WTC11 (cell line): ENCODE data around the gene BACE2. TPM values are rescaled to one million over a fixed set of nuclear protein-coding genes. Genes with fewer than 3 reads are reported as not detected.
"Not testable (repeated sequence)": the region's sequence is repeated elsewhere in the genome, so short reads cannot be mapped to it uniquely, and the experiment has no call there.

Source experiments
- ATAC-seq: fragments of 200-7000 bp; cut with Tn5 transposase; 2 replicates; pipeline ENCODE4 v1.10.0; 2021; ENCODE audit warnings: mild to moderate bottlenecking, moderate library complexity
- CTCF ChIA-PET: fragments of 300-600 bp; sonication (Branson Sonifier 250); formaldehyde crosslinking; loops from one replicate; lab custom pipeline; 2021; ENCODE audit warnings: antibody characterized with exemption; lab: Charles Lee
- POLR2A ChIA-PET: fragments of 350-600 bp; sonication (Branson Sonifier 250); formaldehyde crosslinking; loops from one replicate; lab custom pipeline; 2021; ENCODE audit warnings: antibody characterized with exemption; lab: Charles Lee
- DNase-seq: peaks from one replicate; pipeline ENCODE4 v3.0.0; 2021; ENCODE audit warnings: low spot score
- H3K27ac Mint-ChIP-seq: 2 replicates; pipeline ENCODE4 v1.8.0; 2021; ENCODE audit warnings: mixed read lengths
- H3K27me3 Mint-ChIP-seq: 2 replicates; pipeline ENCODE4 v1.8.0; 2021; ENCODE audit warnings: low read depth, mild to moderate bottlenecking, moderate library complexity, mixed read lengths
- H3K36me3 Mint-ChIP-seq: 2 replicates; pipeline ENCODE4 v1.8.0; 2021; ENCODE audit warnings: mixed read lengths
- H3K4me1 Mint-ChIP-seq: 2 replicates; pipeline ENCODE4 v1.8.0; 2022; ENCODE audit warnings: mixed read lengths
- H3K4me3 Mint-ChIP-seq: 2 replicates; pipeline ENCODE4 v1.8.0; 2021; ENCODE audit warnings: mild to moderate bottlenecking, moderate library complexity, mixed read lengths
- H3K9me3 Mint-ChIP-seq: 2 replicates; pipeline ENCODE4 v1.8.0; 2021; ENCODE audit warnings: mixed read lengths
- ESRRA ChIP-seq: sonication (generic); formaldehyde crosslinking; IDR thresholded peaks from 2 replicates; pipeline ENCODE4 v1.8.1; 2022; ENCODE audit warnings: mild to moderate bottlenecking, missing genetic modification reagents, borderline replicate concordance
- GRHL2 ChIP-seq: fragments of 250-450 bp; sonication (Bioruptor Pico); IDR thresholded peaks from 2 replicates; pipeline ENCODE4 v1.8.0; 2022; ENCODE audit warnings: mild to moderate bottlenecking, moderate library complexity; ENCODE audit not compliant: insufficient replicate concordance, severe bottlenecking
- IRF2 ChIP-seq: sonication (generic); formaldehyde crosslinking; IDR thresholded peaks from 2 replicates; pipeline ENCODE4 v1.8.0; 2022; ENCODE audit warnings: low read depth, missing genetic modification reagents, borderline replicate concordance
- JAZF1 ChIP-seq: fragments of 250-450 bp; sonication (Bioruptor Pico); IDR thresholded peaks from 2 replicates; pipeline ENCODE4 v1.9.0; 2021; ENCODE audit warnings: moderate library complexity, mild to moderate bottlenecking, inconsistent platforms
- KAT7 ChIP-seq: sonication (generic); formaldehyde crosslinking; IDR thresholded peaks from 2 replicates; pipeline ENCODE4 v1.8.1; 2023; ENCODE audit warnings: missing genetic modification reagents, mild to moderate bottlenecking, borderline replicate concordance
- SMAD3 ChIP-seq: sonication (generic); formaldehyde crosslinking; IDR thresholded peaks from 2 replicates; pipeline ENCODE4 v1.8.0; 2022; ENCODE audit warnings: missing genetic modification reagents, mild to moderate bottlenecking, borderline replicate concordance
- SOX15 ChIP-seq: fragments of 250-450 bp; sonication (Bioruptor Pico); IDR thresholded peaks from 2 replicates; pipeline ENCODE4 v1.9.0; 2021; ENCODE audit warnings: mild to moderate bottlenecking
- SP1 ChIP-seq: sonication (generic); formaldehyde crosslinking; conservative IDR thresholded peaks from 2 replicates; pipeline ENCODE4 v1.8.1; 2022; ENCODE audit warnings: missing genetic modification reagents
- TCF7 ChIP-seq: sonication (generic); formaldehyde crosslinking; IDR thresholded peaks from 2 replicates; pipeline ENCODE4 v1.8.0; 2022; ENCODE audit warnings: mild to moderate bottlenecking, low read depth, missing genetic modification reagents, moderate library complexity
- TEAD4 ChIP-seq: sonication (generic); formaldehyde crosslinking; IDR thresholded peaks from 2 replicates; pipeline ENCODE4 v1.8.0; 2022; ENCODE audit warnings: mild to moderate bottlenecking, missing genetic modification reagents
- ZNF121 ChIP-seq: sonication (generic); formaldehyde crosslinking; IDR thresholded peaks from 2 replicates; pipeline ENCODE4 v1.8.0; 2023; ENCODE audit warnings: missing genetic modification reagents
- ZNF219 ChIP-seq: sonication (generic); formaldehyde crosslinking; IDR thresholded peaks from 2 replicates; pipeline ENCODE4 v1.8.0; 2023; ENCODE audit warnings: missing genetic modification reagents, mild to moderate bottlenecking, borderline replicate concordance
- ZNF232 ChIP-seq: sonication (generic); formaldehyde crosslinking; IDR thresholded peaks from 2 replicates; pipeline ENCODE4 v1.8.0; 2022; ENCODE audit warnings: mild to moderate bottlenecking, missing genetic modification reagents
- ZNF416 ChIP-seq: fragments of 250-450 bp; sonication (Bioruptor Pico); IDR thresholded peaks from 2 replicates; pipeline ENCODE4 v1.9.0; 2021; ENCODE audit warnings: mild to moderate bottlenecking, inconsistent platforms
- total RNA-seq: library from RNA; stranded (reverse); gene quantifications from 3 replicates; pipeline ENCODE4 v1.2.3, GENCODE V29; 2021
- TF ChIP-seq, protein P1 (sequence below): sonication (generic); formaldehyde crosslinking; IDR thresholded peaks from 2 replicates; pipeline ENCODE4 v1.8.0; 2022; ENCODE audit warnings: mild to moderate bottlenecking, missing genetic modification reagents
- TF ChIP-seq, protein P2 (sequence below): sonication (generic); formaldehyde crosslinking; conservative IDR thresholded peaks from 2 replicates; pipeline ENCODE4 v1.8.1; 2022; ENCODE audit warnings: mild to moderate bottlenecking, missing genetic modification reagents
- TF ChIP-seq, protein P3 (sequence below): fragments of 250-450 bp; sonication (Bioruptor Pico); IDR thresholded peaks from 2 replicates; pipeline ENCODE4 v1.9.0; 2021; ENCODE audit warnings: mild to moderate bottlenecking
- TF ChIP-seq, protein P4 (sequence below): sonication (generic); formaldehyde crosslinking; conservative IDR thresholded peaks from 2 replicates; pipeline ENCODE4 v1.8.1; 2023; ENCODE audit warnings: mild to moderate bottlenecking, low read depth, missing genetic modification reagents, moderate library complexity

The BACE2 gene
- total RNA-seq, 1 experiment from 2014 or later = 9.8 TPM

DNA sequence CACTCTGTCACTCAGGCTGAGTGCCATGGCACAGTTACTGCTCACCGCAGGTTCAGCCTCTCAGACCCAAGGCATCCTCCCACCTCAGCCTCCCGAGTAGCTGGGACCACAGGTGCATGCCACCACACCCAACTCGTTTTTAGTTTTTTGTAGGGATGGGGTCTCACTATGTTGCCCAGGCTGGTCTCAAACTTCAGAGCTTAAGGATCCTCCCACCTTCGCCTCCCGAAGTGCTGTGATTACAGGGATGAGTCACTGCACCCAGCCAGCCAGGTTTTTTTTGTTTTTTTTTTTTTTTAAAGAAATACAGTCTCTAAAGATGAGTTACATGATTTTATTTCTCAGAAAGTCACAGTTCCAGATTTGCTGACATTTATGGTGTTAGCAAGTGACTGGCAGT, 29.0 kb downstream of the BACE2 start:
- Mint-ChIP-seq H3K27ac (no peak overlapping the region), H3K9me3 (0 out of 2 replicates have a peak, but pooled peaks cover under 1% of the 10 kb centered on the region), H3K36me3 (no peaks in the 10 kb centered on the region), H3K27me3 (no peaks in the 10 kb centered on the region), H3K4me1 (peaks cover 7% of the 10 kb centered on the region; the same call in 1 of the 2 replicates), H3K4me3 (no peak overlapping the region)
- POLR2A ChIA-PET = no interaction called here
- no peak for DNase-seq
- ATAC-seq = no peak
- CTCF ChIA-PET = interaction anchor here (0.7 kb wide), 1 partner anchor 91 kb away, joined by 3 read pairs; no protein-coding TSS in a partner anchor
- TF ChIP-seq ZNF219 (CRISPR knock-in tag) (no peak), JAZF1 (no peak), ZNF121 (CRISPR knock-in tag) (peak; percentile 85)

DNA sequence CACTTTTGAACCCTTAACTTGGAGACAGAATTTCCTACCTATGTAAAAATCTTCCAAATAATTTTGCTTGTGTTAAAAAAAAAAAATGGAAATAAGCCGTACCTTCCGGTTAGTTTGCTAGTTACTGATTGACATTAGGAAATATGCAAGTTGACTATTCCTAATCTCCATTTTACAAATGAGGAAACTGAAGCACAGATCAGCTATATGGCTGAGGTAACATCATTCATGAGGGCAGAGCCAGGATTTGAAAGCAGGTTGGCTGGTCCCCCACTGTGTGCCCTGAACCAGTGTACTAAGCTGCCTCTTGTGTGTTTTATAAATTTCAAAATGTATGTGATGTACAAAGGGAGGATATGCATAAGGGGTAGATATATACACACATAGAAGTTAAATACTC, 29.6 kb downstream of the BACE2 start:
- no peaks in the 10 kb centered on the region for H3K27me3 Mint-ChIP-seq
- CTCF ChIA-PET = no interaction called here

DNA sequence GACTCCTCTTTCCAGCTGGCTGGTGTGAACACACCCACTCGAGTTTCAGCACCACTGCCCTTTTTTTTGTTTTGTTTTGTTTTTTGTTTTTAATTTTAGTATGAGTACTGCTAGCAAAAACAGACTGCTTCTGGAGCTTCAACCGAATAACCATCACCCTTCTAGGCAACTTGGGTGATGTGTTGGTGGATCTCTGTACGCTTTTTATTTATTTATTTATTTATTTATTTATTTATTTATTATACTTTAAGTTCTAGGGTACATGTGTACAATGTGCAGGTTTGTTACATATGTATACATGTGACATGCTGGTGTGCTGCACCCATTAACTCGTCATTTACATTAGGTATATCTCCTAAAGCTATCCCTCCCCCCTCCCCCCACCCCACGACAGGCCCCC, 30.7 kb downstream of the BACE2 start:
- H3K27me3 Mint-ChIP-seq, POLR2A ChIA-PET, H3K4me1 Mint-ChIP-seq, H3K4me3 Mint-ChIP-seq, H3K27ac Mint-ChIP-seq, H3K36me3 Mint-ChIP-seq, DNase-seq, H3K9me3 Mint-ChIP-seq, ATAC-seq: not testable (repeated sequence)
- CTCF ChIA-PET = interaction anchor here (1.1 to 1.3 kb wide), 3 partner anchors 12 to 170 kb away, joined by 3 to 4 read pairs (median 3); no protein-coding TSS in a partner anchor

More for the DNA sequence above, 29.6 kb downstream of the BACE2 start:
- no peak overlapping the region for H3K27ac Mint-ChIP-seq
- TF ChIP-seq SMAD3 (CRISPR knock-in tag) = no peak
- TF ChIP-seq SOX15 (CRISPR knock-in tag) = no peak
- TF ChIP-seq TEAD4 (CRISPR knock-in tag) = no peak
- TF ChIP-seq, protein P1, sequence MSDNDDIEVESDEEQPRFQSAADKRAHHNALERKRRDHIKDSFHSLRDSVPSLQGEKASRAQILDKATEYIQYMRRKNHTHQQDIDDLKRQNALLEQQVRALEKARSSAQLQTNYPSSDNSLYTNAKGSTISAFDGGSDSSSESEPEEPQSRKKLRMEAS (CRISPR knock-in tag) = no peak
- TF ChIP-seq, protein P2, sequence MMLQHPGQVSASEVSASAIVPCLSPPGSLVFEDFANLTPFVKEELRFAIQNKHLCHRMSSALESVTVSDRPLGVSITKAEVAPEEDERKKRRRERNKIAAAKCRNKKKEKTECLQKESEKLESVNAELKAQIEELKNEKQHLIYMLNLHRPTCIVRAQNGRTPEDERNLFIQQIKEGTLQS = no peak
- no peak for TF ChIP-seq ZNF416 (CRISPR knock-in tag)
- no peak for TF ChIP-seq KAT7
- TF ChIP-seq, protein P3, sequence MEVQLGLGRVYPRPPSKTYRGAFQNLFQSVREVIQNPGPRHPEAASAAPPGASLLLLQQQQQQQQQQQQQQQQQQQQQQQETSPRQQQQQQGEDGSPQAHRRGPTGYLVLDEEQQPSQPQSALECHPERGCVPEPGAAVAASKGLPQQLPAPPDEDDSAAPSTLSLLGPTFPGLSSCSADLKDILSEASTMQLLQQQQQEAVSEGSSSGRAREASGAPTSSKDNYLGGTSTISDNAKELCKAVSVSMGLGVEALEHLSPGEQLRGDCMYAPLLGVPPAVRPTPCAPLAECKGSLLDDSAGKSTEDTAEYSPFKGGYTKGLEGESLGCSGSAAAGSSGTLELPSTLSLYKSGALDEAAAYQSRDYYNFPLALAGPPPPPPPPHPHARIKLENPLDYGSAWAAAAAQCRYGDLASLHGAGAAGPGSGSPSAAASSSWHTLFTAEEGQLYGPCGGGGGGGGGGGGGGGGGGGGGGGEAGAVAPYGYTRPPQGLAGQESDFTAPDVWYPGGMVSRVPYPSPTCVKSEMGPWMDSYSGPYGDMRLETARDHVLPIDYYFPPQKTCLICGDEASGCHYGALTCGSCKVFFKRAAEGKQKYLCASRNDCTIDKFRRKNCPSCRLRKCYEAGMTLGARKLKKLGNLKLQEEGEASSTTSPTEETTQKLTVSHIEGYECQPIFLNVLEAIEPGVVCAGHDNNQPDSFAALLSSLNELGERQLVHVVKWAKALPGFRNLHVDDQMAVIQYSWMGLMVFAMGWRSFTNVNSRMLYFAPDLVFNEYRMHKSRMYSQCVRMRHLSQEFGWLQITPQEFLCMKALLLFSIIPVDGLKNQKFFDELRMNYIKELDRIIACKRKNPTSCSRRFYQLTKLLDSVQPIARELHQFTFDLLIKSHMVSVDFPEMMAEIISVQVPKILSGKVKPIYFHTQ (CRISPR knock-in tag) = no peak
- TF ChIP-seq SP1 (CRISPR knock-in tag) = no peak
- TF ChIP-seq ESRRA (CRISPR knock-in tag) = no peak
- TF ChIP-seq JAZF1 = no peak
- TF ChIP-seq, protein P4, sequence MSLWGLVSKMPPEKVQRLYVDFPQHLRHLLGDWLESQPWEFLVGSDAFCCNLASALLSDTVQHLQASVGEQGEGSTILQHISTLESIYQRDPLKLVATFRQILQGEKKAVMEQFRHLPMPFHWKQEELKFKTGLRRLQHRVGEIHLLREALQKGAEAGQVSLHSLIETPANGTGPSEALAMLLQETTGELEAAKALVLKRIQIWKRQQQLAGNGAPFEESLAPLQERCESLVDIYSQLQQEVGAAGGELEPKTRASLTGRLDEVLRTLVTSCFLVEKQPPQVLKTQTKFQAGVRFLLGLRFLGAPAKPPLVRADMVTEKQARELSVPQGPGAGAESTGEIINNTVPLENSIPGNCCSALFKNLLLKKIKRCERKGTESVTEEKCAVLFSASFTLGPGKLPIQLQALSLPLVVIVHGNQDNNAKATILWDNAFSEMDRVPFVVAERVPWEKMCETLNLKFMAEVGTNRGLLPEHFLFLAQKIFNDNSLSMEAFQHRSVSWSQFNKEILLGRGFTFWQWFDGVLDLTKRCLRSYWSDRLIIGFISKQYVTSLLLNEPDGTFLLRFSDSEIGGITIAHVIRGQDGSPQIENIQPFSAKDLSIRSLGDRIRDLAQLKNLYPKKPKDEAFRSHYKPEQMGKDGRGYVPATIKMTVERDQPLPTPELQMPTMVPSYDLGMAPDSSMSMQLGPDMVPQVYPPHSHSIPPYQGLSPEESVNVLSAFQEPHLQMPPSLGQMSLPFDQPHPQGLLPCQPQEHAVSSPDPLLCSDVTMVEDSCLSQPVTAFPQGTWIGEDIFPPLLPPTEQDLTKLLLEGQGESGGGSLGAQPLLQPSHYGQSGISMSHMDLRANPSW (CRISPR knock-in tag) = no peak
- no peak for TF ChIP-seq ZNF121 (CRISPR knock-in tag)
- TF ChIP-seq TCF7 (CRISPR knock-in tag) = no peak
- TF ChIP-seq GRHL2 (CRISPR knock-in tag) = no peak
- TF ChIP-seq ZNF232 (CRISPR knock-in tag) = no peak
- no peak for TF ChIP-seq IRF2
- no peak overlapping the region for H3K4me3 Mint-ChIP-seq
- POLR2A ChIA-PET = no interaction called here
- no peaks in the 10 kb centered on the region for H3K36me3 Mint-ChIP-seq
- peaks cover 7% of the 10 kb centered on the region; the same call in 1 of the 2 replicates for H3K4me1 Mint-ChIP-seq
- no peak for ATAC-seq
- DNase-seq = no peak
- H3K9me3 Mint-ChIP-seq = no peaks in the 10 kb centered on the region
